ENCODE measurements around the gene REPIN1.

Gene REPIN1

DNA sequence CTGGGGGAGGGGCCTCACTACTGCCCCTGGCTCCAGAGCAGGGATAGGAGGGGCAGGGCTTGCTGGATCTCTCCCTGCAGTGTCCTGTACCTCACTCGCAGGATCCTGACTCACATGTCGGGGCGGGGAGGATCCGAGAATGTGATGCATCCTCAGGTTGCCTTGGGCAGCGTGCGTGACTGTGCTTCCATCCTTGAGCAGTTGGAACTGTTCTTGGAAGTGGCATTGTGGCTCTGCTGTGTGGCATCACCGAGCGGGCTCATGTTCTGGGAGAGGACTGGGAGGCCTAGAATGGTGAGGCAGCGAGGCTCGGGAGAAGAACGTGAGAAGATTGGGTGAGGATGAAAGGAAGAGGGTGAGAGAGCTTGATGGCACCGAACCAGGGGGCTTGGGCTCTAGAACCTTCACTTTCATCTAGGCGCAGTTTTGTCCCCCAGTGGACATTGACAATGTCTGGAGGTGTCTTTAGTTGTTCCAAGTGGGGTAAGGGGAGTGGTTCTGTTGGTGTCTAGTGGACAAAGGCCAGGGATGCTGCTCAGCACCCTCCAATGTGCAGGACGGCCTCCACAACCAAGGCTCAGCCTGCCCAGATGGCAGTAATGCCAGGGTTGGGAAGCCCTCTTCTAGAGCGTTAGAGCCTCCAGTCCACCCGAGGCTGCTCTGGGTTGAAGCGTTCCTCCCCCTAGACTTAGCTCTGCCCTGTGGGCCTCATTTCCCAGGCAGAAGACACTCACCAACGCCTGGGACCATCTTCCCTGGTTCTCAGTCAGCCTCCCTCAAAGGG, 35.6 kb upstream of the REPIN1 start:
- Mint-ChIP-seq H3K4me1 (ENCODE audit: low read depth) (peaks cover 1% of the 10 kb centered on the region), H3K4me3 (no peak overlapping the region), H3K36me3 (ENCODE audit: low read depth) (peaks cover 60% of the 10 kb centered on the region), H3K27me3 (no peaks in the 10 kb centered on the region), H3K9me3 (no peaks in the 10 kb centered on the region), H3K27ac (no peak overlapping the region)
- DNase-seq, result no peak

DNA sequence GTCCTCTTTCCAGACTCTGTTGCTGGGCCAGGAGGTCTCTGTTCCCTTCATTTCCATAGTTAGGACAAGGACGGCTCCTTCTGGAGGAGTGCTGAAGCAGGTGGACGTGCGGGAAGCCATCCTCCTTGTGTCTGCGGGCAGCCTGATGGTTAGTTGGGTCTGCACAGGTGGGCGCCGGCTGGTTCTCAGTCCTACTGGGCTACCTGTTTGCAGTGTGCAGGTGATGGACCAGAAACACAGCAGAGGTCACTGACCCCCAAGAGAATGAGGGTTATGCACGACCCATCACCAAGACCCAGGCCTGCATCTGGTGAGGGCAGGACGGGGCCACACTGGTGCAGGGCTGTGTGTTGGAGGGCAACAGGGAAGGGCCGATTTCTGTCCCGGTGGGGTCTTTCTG, 35.0 kb upstream of the REPIN1 start:
- Mint-ChIP-seq H3K9me3 (no peaks in the 10 kb centered on the region), H3K27ac (no peak overlapping the region), H3K36me3 (ENCODE audit: low read depth) (peaks cover 55% of the 10 kb centered on the region), H3K27me3 (no peaks in the 10 kb centered on the region), H3K4me3 (no peak overlapping the region), H3K4me1 (ENCODE audit: low read depth) (peaks cover 1% of the 10 kb centered on the region)
- DNase-seq, result no peak

DNA sequence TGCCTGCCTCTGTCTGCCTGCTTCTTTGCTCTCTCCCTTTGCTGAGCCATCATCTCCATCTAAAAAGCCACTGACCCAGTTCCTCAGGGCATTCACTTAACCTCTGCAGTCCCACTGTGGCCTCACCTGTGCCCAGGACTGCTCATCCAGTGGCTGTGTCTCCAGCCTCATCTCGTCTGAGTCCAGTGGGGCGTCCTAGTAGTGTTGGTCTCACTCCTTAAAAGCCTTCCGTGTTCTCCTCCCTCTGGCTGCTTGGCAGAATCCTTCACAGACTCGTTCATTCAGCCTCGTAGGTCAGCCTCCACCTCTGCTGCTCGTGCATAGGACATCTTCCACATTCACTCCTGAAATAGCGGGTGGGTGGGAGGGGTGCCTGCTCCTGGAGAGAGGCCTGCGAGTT, 34.5 kb upstream of the REPIN1 start:
- no peak overlapping the region for H3K4me3 Mint-ChIP-seq
- H3K9me3 Mint-ChIP-seq, result no peaks in the 10 kb centered on the region
- peaks cover 50% of the 10 kb centered on the region for H3K36me3 Mint-ChIP-seq (ENCODE audit: low read depth)
- H3K4me1 Mint-ChIP-seq (ENCODE audit: low read depth), result peaks cover under 1% of the 10 kb centered on the region
- H3K27me3 Mint-ChIP-seq, result no peaks in the 10 kb centered on the region
- H3K27ac Mint-ChIP-seq, result no peak overlapping the region
- no peak for DNase-seq

DNA sequence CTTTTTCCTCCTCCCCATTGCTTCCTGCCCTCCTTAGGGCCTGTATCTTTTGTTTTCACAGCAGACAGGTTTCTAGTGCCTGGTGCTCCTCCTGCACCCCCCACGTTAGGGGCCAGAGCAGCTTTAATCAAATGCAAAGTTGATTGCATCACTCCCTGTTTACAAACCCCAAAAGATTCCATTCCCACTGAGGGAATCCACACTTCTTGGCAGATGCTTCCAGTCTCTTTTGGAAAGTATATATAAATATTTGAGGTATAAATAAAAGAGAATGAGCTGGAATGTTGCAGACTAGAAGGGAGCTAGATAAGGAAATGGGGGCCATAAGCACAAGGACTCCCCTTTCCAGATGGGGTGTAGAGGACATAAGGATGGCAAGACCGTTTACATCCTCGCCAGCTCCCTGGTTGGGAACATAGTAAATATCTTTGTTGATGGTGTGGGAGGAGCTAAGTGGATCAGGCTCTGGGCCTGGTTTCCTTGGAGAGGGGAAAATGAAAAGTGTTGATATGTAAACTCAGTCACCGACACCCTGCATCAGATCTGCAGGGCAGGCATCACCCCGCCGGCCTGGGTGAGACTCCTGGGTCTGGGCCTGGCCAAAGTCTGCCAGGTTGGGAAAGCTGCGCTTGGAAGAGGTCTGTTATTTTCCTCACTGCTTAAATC, 33.4 kb upstream of the REPIN1 start:
- Mint-ChIP-seq H3K9me3 (no peaks in the 10 kb centered on the region), H3K27me3 (peaks cover 9% of the 10 kb centered on the region), H3K4me3 (no peak overlapping the region), H3K36me3 (ENCODE audit: low read depth) (peaks cover 39% of the 10 kb centered on the region), H3K4me1 (ENCODE audit: low read depth) (peaks cover 6% of the 10 kb centered on the region), H3K27ac (no peak overlapping the region)
- DNase-seq, result no peak

DNA sequence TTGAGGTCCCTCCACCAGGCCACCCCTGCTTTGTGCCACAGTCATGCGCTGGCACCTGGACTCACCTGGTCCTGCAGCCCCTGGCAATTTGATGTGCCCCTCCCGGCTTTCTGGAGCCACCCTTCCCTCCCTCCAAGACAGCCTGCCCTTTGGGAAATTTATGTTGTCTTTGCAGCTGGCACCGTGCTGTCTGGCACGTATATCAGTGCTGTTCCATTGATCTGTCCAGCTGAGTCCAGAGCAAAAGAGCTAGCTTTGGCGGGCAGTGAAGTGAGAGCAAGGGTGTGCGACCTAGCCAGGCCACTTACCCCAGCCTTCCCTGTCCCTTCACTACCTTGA, 32.9 kb upstream of the REPIN1 start:
- peaks cover 9% of the 10 kb centered on the region for H3K4me1 Mint-ChIP-seq (ENCODE audit: low read depth)
- no peak overlapping the region for H3K4me3 Mint-ChIP-seq
- peaks cover 13% of the 10 kb centered on the region for H3K27me3 Mint-ChIP-seq
- no peak overlapping the region for H3K27ac Mint-ChIP-seq
- H3K9me3 Mint-ChIP-seq, result no peaks in the 10 kb centered on the region
- DNase-seq, result no peak
- peaks cover 35% of the 10 kb centered on the region for H3K36me3 Mint-ChIP-seq (ENCODE audit: low read depth)

DNA sequence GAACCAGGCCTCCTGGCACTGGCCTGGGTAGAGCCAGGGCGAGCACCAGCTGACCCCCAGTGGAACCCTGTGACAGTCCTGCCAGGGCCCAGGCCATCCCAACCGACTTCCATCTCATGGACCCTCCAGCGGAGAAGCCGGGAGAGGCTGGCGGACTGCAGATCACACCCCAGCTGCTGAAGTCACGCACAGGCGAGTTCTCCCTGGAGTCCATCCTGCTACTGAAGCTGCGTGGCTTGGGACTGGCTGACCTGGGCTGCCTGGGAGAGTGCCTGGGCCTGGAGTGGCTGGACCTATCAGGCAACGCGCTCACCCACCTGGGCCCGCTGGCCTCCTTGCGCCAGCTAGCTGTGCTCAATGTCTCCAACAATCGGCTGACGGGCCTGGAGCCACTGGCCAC, 31.9 kb upstream of the REPIN1 start:
- H3K27me3 Mint-ChIP-seq, result peaks cover 19% of the 10 kb centered on the region
- no peaks in the 10 kb centered on the region for H3K9me3 Mint-ChIP-seq
- H3K4me1 Mint-ChIP-seq (ENCODE audit: low read depth), result peaks cover 12% of the 10 kb centered on the region
- no peak for DNase-seq
- H3K27ac Mint-ChIP-seq, result no peak overlapping the region
- no peak overlapping the region for H3K4me3 Mint-ChIP-seq
- H3K36me3 Mint-ChIP-seq (ENCODE audit: low read depth), result peaks cover 25% of the 10 kb centered on the region

DNA sequence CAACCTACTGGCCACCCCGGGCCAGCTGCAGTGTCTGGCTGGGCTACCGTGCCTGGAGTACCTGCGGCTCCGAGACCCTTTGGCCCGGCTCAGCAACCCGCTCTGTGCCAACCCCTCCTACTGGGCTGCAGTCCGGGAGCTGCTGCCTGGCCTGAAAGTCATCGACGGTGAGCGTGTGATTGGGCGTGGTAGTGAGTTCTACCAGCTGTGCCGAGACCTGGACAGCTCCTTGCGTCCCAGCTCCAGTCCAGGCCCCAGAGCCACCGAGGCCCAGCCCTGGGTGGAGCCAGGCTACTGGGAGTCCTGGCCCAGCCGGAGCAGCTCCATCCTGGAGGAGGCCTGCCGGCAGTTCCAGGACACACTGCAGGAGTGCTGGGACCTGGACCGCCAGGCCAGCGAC, 31.4 kb upstream of the REPIN1 start:
- no peak overlapping the region for H3K27ac Mint-ChIP-seq
- H3K4me3 Mint-ChIP-seq, result no peak overlapping the region
- DNase-seq, result no peak
- H3K27me3 Mint-ChIP-seq, result peaks cover 23% of the 10 kb centered on the region
- peaks cover 12% of the 10 kb centered on the region for H3K4me1 Mint-ChIP-seq (ENCODE audit: low read depth)
- H3K36me3 Mint-ChIP-seq (ENCODE audit: low read depth), result peaks cover 25% of the 10 kb centered on the region
- H3K9me3 Mint-ChIP-seq, result no peaks in the 10 kb centered on the region

DNA sequence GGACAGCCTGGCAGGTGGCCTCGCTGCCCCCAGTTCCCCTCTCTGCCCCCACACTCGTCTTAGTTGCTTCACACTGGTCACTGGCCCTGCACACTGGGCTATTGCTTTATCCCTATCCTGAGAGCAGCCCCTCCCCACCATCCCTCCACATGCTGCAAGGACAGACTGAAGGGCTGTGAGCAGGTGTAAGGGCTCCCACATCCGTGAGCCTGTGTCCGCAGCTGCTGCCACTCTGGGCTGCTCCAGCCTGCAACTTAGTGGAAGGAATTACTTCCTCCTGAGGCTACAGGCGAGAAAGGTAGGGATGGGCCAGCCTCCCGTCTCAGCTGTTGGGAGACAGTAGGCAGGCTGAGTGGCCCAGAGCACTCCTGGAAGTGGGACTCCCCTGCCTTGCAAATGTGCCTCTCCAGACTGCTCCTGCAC, 31.0 kb upstream of the REPIN1 start:
- peaks cover 25% of the 10 kb centered on the region for H3K36me3 Mint-ChIP-seq (ENCODE audit: low read depth)
- H3K4me1 Mint-ChIP-seq (ENCODE audit: low read depth), result peaks cover 12% of the 10 kb centered on the region
- H3K27me3 Mint-ChIP-seq, result peaks cover 28% of the 10 kb centered on the region
- H3K4me3 Mint-ChIP-seq, result no peak overlapping the region
- no peak for DNase-seq
- H3K9me3 Mint-ChIP-seq, result no peaks in the 10 kb centered on the region
- no peak overlapping the region for H3K27ac Mint-ChIP-seq

DNA sequence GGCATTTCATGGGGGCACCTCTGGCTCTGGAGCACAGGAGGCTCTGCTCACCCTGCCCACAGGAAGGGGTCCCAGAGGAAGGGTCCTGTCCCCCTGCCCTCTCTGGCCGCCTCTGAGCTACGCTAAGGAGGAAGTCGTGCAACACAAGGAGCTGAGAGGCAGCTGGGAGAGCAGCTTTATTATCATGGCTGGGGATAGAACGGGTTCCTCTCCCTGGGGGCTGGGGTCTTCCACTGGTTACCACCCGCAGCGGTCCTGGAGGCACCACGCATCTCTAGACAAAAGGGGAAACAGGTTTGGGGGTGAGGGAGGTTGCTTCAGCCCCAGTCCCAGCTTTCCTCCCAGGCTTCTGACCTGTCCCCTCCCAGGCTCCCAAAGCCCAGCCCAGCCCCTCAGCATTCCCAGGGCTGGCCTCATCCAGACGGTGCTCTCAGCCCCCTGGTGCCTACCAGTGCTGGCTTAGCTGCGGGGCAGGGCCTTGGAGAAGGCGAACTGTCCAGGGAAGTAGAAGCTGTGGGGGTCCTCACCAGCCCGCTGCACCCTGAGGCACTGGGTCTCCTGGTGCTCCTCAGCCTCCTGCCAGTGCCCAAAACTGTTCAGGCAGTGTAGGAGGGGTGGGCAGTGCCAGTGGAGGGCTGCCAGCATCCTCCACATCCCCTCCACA, 30.3 kb upstream of the REPIN1 start:
- Mint-ChIP-seq H3K4me3 (no peak overlapping the region), H3K27ac (no peak overlapping the region), H3K36me3 (ENCODE audit: low read depth) (peaks cover 19% of the 10 kb centered on the region), H3K4me1 (ENCODE audit: low read depth) (peaks cover 12% of the 10 kb centered on the region), H3K9me3 (no peaks in the 10 kb centered on the region), H3K27me3 (peaks cover 34% of the 10 kb centered on the region)
- no peak for DNase-seq

DNA sequence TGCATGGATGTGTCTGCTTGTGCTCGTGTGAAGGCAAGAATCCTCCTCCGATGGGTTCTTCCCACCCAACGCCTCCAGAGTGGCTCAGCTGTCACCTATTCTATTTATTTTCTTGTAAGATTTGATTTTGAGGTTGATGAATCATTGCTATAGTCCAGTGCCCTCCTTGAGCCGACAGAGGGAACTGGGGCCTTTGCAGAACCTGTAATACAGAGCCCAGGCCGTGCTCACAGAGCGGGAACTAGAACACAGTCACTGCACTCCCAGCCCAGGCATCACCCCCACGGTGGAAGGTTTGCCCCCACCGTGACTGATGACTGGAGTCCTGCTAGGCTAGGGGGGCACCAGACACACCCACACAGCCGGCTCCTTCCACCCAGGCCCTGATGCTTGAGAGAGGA, 29.2 kb upstream of the REPIN1 start:
- peaks cover 11% of the 10 kb centered on the region for H3K36me3 Mint-ChIP-seq (ENCODE audit: low read depth)
- peaks cover 12% of the 10 kb centered on the region for H3K4me1 Mint-ChIP-seq (ENCODE audit: low read depth)
- DNase-seq, result no peak
- no peak overlapping the region for H3K4me3 Mint-ChIP-seq
- no peaks in the 10 kb centered on the region for H3K9me3 Mint-ChIP-seq
- no peak overlapping the region for H3K27ac Mint-ChIP-seq
- H3K27me3 Mint-ChIP-seq, result peaks cover 41% of the 10 kb centered on the region

DNA sequence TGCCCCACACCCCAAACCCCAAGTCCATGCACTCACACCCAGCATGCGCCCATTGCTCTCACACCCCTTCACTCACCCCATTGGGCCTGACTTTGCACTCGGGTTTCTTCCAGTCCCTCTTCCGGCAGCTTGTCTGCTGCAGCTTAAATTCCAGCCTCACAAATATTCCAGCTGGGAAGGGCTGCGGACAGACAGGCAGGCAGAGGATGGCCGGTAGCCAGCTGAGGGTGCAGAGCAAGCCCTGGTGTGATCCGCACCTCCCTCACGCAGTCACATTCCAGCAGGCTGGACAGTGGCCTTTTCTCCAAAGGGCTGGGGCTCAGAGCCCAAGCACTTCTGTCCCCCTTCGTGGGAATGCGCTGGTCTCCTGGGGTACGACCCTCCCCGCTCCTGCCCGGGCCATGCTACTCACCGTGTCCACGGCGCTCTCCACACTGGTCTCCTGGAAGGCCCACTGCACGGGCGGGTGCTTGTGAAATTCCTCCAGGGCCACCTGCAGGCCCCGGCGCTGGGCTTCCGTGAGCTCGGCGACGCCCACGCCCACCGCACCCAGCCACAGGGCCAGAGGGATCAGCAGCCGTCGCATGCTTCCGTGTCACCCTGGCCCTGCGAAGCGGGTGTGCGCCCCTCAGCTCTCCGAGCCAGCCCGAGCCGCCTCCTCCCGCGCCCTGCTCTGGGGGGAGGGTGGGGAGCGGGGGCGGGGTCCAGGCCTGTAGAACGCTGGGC, 28.4 kb upstream of the REPIN1 start:
- H3K27ac Mint-ChIP-seq, result no peak overlapping the region
- H3K36me3 Mint-ChIP-seq (ENCODE audit: low read depth), result peaks cover 11% of the 10 kb centered on the region
- DNase-seq, result no peak
- peaks cover 3% of the 10 kb centered on the region for H3K9me3 Mint-ChIP-seq
- no peak overlapping the region for H3K4me3 Mint-ChIP-seq
- H3K4me1 Mint-ChIP-seq (ENCODE audit: low read depth), result peaks cover 12% of the 10 kb centered on the region
- H3K27me3 Mint-ChIP-seq, result peaks cover 41% of the 10 kb centered on the region

DNA sequence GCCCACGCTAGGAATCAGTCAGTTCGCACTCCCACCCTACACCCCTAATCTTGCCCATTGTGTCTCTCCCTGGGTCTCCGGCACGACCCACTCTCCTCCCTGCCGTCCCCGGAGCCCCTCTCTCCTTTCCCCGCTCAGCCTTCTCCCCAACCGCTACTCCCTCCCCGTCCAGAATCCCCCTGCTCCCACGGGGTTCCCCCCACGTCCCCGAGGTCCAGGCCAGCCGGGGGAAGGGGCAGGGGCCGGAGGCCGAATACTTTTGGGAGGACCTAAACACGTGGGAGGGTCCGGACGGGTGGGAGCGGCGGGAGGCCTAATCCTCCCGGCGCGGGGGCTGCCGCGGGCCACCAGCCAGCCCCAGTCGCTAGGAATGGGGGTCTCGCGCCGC, 27.8 kb upstream of the REPIN1 start:
- no peak overlapping the region for H3K27ac Mint-ChIP-seq
- no peak overlapping the region for H3K4me3 Mint-ChIP-seq

DNA sequence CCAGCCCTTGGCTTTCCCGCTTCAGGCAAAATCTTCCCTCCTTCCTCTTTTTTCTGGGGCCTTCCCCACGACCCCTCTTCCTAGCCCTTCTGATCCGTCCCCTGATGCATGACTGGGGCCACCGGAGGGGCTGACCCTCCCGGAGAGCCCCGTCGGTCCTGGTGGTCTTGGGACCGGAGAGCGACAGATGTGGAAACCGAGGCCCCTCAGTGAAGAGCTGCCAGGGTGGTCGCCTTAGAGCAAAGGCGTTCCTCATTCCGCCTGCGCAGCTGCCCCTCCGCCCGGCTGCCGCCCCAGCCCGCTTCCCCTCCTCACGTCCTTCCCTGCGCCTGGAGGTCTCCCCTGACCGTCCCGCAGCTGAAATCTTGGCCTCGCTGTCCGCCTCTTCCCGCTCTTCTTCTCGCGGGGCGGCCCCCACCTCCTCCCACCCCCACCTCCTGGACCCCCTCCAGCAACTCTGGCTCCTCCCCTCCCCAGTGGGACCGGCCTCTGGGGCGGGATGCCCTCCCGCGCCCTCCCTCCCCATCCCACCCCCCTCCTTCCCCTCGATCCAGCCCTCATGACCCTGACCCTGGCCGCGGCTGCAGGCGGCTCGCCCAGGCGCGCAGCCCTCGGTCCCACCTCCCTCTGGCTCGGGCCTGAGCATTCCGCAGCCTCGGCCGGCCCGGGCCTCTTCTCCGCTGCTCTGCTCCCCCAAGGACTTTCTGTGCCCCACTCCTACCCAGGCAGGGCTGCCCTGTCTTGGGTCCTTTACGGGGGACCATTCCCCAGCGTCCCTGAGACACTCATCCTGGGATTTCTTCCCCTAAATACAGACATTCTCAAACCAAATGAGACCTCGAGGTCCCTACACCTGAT, 27.1 kb upstream of the REPIN1 start, which contains the start of gene RARRES2:
Gene RARRES2 (minus strand): TSS at position 367 of the 858 bp plus-strand sequence. CDS start 1,020 bp downstream, outside the sequence.
- no peak for DNase-seq
- Mint-ChIP-seq H3K27ac (no peak within 1 kb of the TSS), H3K36me3 (ENCODE audit: low read depth) (peaks cover 11% of the 10 kb centered on the region), H3K4me1 (ENCODE audit: low read depth) (peaks cover 12% of the 10 kb centered on the region), H3K27me3 (peaks cover 41% of the 10 kb centered on the region), H3K9me3 (peaks cover 3% of the 10 kb centered on the region), H3K4me3 (no peak within 1 kb of the TSS)

More for the DNA sequence above, 27.8 kb upstream of the REPIN1 start:
- Mint-ChIP-seq H3K27me3 (peaks cover 41% of the 10 kb centered on the region), H3K4me1 (ENCODE audit: low read depth) (peaks cover 12% of the 10 kb centered on the region), H3K36me3 (ENCODE audit: low read depth) (peaks cover 11% of the 10 kb centered on the region), H3K9me3 (peaks cover 3% of the 10 kb centered on the region)
- no peak for DNase-seq

DNA sequence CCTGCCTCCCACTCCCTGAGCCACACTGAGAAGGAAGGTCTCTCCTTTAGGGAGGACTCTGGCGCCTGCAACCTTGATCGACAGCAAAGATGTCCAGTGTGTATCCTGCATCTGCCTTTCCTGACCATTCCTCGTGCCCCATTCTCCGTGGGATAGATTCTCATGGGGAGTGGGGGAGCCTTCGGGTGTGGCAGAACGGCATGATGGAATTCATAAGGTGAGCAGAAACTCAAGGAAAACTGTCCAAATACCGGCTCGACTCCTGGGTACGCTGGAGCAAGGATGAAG, 26.6 kb upstream of the REPIN1 start:
- no peak for DNase-seq
- H3K9me3 Mint-ChIP-seq, result peaks cover 3% of the 10 kb centered on the region
- H3K36me3 Mint-ChIP-seq (ENCODE audit: low read depth), result peaks cover 8% of the 10 kb centered on the region
- no peak overlapping the region for H3K4me3 Mint-ChIP-seq
- no peak overlapping the region for H3K27ac Mint-ChIP-seq
- peaks cover 41% of the 10 kb centered on the region for H3K27me3 Mint-ChIP-seq
- peaks cover 12% of the 10 kb centered on the region for H3K4me1 Mint-ChIP-seq (ENCODE audit: low read depth)
